Hematopoietic multipotent progenitor cell treated with erythropoietin and hydrocortisone succinate and interleukin-3 and kit ligand, for 17 days (in vitro differentiated cells): ENCODE data around the gene GYS1.

Experiments used
- DNase-seq: peaks from one replicate; pipeline ENCODE4 v3.0.0-alpha.2; 2015; ENCODE audit warnings: low spot score

Gene GYS1

DNA sequence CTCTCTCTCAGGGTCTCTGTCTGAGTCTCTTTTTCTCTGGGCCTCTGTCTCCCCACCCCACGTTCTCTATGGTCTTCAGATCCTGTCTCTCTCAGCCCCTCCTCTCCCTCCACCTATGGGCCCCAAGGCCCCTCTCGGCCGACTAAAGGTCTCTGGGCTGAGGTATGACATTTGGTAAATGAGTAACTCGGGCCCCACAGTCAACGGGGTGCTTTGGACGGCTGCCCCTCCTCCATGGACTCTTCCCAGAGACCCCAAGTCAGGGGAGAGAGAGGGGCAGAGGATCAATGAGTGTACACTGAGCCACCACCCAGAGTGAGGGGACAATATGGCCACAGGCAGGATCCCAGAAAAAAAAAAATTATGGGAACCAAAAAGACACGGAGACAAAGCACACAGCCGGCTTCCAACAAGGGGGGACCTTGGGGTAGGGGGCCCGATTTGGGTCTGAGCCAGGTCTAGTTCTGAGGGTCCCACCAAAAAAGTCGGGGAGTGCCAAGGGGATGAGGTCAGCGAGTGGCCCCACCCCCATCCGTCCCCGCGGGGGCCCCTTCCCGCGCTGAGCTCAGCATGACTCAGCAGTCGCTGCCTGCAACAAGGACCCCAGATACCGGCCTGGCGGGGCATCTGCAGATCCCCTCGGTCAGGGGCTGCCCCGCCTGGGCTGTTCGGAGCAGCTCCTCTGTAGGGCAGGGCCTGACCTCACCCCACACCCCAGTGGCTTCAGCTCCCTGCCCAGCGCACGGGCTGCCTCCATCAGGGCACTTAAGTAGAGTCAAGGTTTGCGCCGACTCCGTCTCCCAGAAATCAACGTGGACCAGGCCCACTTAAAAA is 29.5 kb downstream of the GYS1 start:
- DNase-seq, result peak; percentile 88

DNA sequence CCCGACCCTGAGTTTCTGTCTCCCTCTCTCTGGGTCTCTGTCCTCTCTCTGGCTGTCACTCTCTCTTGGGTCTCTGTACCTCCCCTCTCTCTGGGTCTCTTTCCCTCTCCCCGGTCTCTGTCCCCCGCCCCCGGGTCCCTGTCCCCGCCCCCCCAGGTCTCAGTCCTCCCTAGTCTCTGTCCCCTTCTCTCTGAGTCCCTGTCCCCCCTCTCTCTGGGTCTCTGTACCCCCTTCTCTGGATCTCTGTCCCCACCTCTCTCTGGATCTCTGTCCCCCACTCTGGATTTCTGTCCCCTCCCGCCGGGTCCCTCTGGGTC is 30.3 kb downstream of the GYS1 start:
- DNase-seq, result no peak

DNA sequence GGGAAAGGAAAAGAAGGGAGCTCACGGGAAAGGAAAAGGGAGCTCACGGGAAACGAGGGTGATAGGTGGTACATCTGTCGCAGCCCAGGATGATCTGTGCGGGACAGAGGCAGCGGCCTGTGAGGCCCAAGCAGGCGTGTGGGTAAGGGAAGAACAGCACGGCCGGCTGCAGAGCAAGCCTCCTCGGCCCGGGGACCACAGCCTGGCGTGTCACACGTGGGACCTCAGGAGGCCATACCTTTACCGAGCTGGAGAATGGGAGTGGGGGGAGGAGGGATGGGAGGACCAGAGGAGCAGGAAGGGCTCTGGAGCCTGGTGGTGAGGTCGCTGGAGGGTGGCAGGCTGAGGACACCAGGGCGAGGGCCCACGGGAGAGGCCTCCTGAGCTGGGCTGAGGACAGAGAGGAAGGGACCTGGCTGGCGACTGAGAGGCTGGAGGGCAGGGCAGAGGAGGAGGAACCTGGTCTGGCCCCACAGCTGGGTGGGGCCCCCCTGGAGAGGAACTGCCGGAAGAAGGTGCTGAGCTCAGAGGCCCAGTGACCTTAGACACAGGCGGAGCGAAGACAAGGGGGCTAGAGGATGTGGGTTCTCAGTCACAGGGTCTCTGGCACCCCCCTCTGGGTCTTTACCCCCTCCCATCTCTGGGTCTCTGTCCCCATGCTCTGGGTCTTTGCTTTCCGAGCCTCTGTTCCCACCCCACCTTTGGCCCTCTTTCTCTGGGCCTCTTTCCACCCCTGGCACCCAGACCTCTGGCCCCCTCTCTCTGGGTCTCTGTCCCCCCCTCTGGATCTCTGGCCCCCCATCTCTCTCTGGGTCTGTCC is 30.9 kb downstream of the GYS1 start:
- DNase-seq, result peak; percentile 90

DNA sequence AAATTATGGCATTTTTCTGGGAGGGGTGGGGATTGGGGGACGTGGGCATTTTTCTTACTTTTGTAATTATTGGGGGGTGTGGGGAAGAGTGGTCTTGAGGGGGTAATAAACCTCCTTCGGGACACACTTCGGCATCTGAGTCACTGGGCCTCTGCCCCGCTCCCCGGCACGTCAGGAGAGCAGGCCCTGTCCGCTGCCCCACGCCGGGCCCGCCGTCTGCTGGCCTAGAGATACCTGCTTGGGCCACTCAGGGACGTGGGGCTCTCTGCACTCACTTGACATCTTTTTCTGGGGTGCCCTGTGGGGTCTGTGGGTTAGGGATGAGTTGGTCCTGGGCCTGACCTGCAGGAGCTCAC is 31.5 kb downstream of the GYS1 start:
- no peak for DNase-seq

DNA sequence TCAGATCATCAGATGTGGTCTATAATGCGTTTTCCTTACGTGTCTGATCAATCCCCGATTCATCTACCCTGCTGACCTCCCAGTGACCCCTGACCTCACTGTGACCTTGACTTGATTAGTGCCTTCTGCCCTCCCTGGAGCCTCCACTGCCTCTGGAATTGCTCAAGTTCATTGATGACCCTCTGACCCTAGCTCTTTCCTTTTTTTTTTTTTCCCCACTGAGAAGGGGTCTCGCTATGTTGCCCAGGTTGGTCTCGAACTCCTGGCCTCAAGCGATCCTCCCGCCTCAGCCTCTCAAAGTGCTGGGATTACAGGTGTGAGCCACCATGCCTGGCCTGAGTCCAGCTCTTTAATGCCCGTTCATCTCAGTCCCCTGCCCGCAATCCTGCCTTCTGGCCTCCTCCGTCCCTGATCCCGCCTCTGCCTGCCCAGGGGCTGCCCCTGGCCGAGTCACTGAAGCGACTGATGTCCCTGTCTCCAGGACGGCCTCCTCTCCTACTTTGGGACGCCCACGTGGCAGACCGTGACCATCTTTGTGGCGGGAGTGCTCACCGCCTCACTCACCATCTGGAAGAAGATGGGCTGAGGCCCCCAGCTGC is 32.0 kb downstream of the GYS1 start:
- DNase-seq, result no peak

DNA sequence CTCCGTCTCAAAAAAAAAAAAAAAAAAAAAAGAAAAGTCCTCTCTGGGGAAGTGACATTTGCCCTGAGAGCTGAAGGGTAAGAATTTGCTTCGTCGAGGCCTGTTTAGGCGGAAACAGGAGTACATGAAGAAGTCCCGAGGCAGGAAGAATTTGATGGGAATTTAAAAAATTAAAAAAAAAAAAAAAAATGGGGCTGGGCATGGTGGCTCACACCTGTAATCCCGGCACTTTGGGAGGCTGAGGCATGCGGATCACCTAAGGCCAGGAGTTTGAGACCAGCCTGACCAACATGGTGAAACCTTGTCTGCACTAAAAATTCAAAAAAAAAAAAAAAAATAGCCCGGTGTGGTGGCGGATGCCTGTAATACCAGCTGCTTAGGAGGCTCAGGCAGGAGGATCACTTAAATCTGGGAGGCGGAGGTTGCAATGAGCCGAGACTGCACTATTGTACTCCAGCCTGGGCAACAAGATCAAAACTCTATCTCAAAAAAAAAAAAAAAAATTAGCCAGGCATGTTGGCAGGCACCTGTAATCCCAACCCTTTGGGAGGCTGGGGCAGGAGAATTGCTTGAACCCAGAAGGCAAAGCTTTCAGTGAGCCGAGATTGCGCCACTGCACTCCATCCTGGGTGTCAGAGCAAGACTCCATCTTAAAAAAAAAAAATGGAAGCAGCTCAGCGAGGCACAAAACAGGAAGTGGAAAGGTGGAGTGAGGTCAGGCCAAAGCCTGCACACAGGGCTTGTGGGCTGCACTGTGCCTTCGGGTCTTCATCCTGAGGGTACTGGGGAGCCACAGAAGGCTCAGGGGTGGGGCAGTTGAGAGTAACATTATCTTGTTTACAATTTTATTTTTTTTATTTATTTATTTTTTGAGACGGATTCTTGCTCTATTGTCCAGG is 33.5 kb downstream of the GYS1 start:
- no peak for DNase-seq

DNA sequence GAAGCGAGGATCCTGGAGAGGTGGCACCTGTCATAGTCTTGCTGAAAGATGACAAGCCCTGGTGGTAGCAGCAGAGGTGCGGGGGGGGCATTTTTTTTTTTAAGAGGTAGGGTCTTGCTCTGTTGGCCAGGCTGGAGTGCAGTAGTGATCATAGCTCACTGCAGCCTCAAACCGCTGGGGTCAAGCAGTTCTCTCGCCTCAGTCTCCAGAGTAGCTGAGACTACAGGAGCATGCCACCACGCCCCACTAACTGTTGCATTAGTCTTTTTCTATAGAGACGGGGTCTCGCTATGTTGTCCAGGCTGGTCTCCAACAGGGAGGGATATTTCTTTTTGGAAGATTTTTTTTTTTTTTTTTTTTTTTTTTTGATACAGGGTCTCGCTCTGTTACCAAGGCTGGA is 35.1 kb downstream of the GYS1 start:
- DNase-seq, result no peak

DNA sequence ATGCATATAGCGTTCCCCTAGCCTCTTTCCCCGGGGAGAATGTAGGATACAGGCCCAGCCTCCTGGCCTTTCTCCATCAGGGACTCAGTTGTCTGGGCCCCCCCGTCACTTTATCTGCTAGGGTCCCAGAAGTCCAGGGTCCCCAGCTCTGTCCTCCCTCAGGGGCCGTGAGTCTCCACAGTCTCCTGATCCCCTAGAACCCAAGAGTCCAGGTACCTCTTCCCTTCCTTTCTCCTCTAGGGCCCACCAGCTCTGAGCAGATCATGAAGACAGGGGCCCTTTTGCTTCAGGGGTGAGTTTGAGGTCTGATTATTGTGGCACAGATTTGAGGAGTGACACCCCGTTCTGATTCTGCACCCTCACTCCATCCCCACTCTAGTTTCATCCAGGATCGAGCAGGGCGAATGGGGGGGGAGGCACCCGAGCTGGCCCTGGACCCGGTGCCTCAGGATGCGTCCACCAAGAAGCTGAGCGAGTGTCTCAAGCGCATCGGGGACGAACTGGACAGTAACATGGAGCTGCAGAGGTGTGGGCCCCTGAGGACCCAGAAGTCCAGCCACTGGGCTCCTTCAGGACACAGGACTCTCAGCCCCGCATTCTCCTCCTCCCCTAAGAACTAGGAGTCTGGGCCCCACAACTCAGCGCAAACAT is 37.7 kb downstream of the GYS1 start:
- no peak for DNase-seq

DNA sequence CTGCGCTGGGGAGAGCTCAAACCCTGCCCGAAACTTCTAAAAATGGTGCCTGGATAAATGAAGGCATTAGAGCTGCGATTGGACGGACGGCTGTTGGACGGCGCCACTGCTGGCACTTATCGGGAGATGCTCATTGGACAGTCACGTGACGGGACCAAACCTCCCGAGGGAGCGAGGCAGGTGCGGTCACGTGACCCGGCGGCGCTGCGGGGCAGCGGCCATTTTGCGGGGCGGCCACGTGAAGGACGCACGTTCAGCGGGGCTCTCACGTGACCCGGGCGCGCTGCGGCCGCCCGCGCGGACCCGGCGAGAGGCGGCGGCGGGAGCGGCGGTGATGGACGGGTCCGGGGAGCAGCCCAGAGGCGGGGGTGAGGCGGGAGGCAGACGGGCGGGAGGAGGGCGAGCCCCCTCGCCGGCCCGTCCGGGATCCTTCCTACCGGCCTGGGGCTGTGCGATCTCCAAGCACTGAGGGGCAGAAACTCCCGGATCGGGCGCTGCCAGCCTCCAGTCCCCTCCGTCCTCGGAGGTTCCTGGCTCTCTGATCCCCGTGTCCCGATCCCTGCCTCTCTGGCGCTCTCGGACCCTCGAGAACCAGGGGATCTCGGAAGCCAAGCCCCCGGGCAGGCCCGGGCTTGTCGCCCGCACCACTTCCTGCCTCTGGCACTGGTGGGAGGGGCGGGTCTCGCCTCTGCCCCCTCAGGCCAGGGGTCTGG is 38.4 kb downstream of the GYS1 start, which contains the start of gene BAX:
Gene BAX, plus strand, starts transcription at position 281 of the 713 bp plus-strand sequence. Its CDS starts 54 bp downstream, at position 335.
- peak; percentile 99 for DNase-seq

DNA sequence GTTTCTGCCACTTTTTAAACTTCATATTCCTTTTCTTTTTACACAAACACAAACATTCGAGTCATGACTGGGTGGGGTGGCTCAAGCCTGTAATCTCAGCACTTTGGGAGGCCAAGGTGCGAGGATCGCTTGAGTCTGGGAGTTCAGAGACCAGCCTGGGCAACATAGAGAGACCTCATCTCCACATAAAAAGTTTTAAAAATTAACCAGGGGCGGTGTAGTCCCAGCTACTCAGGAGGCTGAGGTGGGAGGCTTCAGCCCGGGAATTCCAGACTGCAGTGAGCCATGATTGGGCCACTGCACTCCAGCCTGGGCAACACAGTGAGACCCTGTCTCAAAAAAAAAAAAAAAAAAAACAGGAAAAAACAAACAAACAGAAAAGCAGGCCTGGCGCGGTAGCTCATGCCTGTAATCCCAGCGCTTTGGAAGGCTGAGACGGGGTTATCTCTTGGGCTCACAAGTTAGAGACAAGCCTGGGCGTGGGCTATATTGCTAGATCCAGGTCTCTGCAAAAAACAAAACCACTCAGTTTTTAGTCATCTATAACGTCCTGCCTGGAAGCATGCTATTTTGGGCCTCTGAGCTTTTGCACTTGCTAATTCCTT is 39.0 kb downstream of the GYS1 start:
- peak; percentile 72 for DNase-seq

DNA sequence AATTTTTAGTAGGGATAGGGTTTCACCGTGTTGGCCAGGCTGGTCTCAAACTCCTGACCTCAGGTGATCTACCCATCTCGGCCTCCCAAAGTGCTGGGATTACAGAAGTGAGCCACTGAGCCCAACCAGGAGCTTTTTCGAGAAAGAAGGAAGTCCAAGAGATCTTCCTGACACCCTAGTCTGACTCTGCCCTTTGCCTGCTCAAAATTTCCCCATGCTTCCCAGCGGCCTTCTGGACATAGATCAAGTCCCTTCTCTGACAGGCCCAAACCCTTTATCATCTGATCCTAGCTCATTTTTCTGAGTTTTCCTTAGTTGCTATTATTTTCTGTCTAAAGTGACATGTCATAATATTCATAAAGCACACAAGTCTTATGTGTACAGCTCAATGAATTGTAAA is 40.0 kb downstream of the GYS1 start:
- DNase-seq, result no peak

DNA sequence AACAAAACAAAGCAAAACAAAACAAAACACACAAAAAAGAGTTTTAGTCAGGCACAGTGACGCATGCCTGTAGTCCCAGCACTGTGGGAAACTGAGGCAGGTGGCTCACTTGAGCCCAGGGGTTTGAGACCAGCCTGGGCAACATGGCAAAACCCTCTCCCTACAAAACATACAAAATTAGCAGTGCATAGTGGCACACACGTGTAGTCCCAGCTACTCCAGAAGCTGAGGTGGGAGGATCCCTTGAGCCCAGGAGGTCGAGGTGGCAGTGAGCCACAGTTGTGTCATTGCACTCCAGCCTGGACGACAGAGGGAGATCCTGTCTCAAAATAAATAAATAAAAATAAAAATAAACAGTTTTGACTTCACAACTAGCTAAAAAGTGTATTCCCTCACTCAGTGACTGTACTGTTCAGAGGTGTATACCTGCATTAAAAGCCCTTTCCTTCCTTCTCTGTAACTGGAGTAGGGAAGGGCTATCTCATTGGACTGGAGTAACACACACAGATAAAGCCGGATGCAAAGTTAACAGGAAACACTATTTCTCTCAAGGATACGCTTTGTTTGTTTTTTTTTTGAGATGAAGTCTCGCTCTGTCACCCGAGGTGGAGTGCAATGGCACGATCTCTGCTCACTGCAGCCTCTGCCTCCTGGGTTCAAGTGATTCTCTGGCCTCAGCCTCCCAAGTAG is 42.1 kb downstream of the GYS1 start:
- DNase-seq, result no peak

DNA sequence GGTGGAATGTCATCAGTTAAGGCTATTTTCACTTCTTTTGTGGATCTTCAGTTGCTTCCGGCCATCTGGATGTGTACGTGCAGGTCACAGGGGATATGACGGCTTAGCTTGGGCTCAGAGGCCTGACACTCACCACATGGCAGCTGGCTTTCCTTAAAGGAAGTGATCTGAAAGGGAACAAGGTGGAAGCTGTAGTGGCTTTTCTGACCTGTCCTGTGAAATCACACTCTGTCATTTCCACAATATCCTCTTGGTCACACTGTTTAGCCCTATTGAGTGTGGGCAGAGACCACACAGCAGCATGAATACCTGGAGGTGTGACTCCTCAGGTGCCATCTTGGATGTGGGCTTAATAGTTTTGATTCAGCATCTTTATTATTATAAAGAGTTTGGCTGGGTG is 43.0 kb downstream of the GYS1 start:
- DNase-seq, result no peak

DNA sequence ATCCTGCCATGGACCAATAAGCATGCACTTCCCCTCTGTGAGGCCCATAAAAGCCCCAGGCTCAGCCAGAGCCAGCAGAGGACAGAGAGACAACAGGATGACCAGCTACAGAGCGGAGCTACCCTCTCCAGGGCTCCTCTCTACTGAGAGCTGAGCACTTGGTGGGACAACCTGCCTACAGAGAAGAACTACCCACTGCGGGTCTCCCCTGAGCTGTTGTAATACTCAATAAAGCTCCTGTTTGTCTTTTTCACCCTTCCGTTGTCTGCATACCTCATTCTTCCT is 45.9 kb downstream of the GYS1 start:
- DNase-seq, result no peak

DNA sequence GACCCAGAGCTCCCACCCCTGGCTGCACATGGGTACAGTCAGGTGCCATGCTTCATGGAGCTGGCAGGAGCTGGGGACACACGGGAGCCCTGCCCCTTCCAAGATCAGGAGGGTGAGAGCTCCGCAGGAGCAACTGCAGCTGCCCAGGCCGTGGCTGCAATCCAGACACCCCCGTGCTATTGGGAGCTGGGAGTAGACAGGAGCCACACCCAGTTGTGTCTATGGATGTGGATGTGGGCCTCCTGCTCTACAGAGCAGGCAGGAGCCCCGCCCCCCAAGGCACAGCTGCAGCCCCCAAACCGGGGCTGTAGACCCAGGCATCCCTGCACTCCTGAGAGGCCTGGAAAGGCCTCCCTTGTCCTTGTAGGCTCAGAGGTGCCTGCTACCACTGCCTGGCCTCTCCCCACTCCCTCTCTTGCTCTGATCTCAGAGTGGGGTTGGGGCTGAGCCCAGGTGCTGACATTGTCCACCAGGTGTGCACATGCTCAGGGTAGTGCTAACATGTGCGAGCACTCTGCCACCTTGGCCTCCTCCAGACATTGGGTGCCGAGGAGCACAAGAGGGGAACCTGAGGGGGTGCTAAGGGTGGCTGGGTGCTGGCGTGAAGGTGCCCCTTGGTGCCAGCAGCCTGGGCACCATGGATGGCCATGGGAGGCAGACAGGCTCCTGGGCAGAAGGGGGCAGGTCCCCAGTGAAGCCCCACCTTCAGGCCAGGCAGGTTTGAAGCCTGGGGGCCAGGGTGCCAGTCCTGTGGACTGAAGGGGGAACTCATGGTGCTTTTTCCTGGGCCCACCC is 46.4 kb downstream of the GYS1 start:
- DNase-seq, result no peak

DNA sequence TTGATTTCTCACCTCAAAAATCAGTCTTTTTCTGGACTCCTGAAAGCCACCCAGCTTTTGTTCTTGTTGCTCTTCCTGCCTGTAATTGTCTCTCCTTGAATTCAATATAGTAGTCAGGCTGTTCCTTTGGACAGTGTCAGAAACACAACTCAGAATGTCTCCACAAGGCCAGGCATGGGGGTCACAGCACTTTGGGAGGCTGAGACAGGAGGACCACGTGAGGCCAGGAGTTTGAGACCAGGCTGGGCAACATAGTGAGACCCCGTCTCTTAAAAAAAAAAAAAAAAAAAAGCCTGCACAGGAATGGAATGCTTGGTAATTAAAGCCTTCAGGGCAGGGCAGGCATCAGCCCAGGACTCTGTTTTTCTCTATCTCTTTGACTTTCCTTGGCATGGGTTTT is 47.3 kb downstream of the GYS1 start:
- no peak for DNase-seq

DNA sequence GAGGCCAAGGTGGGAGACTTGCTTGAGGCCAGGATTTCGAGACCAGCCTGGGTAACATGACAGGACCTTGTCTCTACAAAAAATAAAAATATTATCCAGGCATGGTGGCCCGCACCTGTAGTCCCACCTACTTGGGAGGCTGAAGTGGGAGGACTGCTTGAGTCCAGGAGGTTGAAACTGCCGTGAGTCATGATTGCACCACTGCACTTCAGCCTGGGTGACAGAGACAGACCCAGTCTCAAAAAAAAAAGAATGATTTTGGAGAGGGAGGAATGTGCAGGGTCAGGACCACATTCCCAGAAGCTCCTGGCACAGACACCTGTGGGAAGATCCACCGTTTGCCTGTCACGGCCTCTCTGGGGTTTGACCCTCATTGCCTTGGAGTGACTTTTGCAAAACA is 47.7 kb downstream of the GYS1 start:
- DNase-seq, result no peak

DNA sequence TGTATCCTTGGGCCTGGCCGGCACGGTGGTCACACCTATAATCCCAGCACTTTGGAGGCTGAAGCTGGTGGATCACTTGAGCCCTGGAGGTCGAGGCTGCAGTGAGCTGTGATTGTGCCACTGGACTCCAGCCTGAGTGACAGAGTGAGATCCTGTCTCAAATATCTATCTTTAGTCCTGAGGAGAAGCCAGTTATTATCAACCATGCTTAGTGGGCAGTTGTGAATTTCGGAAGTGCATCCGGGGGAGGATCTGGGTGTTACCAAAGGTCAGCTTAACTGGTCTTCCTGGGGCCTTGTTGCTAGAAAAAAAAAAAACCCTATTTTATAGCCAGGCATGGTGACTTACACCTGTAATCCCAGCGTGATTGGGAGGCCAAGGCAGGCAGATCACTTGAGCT is 50.0 kb downstream of the GYS1 start:
- no peak for DNase-seq

DNA sequence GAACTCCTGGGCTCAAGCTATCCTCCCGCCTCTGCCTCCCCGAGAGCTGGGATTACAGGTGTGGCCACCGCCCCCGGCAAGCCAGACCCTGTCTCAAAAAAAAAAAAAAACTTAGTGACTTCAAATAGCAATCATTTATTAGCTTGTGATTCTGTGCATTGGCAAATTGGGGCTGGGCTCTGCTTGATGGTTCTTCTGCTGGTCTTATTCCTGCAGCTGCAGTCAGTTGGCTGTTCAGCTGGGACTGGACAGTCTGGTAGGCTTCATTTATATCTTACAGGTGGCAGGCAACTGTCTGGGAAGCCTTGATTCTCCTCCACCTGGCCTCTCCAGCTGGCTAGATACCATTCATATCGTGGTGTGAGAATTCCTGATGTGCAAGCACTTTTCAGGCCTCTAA is 52.2 kb downstream of the GYS1 start:
- DNase-seq, result no peak
